Activated CD8-positive, alpha-beta memory T cell treated with anti-CD3 and anti-CD28 coated beads for 24 hours (primary cell): ENCODE results near the gene SERPINE1.
"Not testable (repeated sequence)": the region's sequence is repeated elsewhere in the genome, so short reads cannot be mapped to it uniquely, and the experiment has no call there.

Experiments used
- DNase-seq: peaks from one replicate; pipeline ENCODE4 v3.0.0-alpha.2; 2020

SERPINE1 gene

DNA sequence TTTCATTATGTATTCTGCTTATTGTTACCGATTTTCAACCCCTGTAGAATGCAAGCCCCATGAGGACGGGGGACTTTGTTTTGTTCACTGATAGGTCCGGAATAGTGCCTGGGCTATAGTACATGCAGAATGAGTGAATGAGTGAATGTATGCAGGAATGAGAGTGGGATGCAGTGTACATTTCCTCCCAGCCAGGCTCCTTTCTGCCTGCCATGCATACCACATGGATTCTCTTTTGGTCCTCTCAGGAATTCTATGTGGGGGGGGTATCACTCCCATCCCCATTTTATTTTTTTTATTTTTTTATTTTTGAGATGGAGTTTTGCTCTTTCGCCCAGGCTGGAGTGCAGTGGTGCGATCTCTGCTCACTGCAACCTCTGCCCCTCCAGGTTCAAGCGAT lies 24.9 kb upstream of the SERPINE1 start:
- no peak for DNase-seq

DNA sequence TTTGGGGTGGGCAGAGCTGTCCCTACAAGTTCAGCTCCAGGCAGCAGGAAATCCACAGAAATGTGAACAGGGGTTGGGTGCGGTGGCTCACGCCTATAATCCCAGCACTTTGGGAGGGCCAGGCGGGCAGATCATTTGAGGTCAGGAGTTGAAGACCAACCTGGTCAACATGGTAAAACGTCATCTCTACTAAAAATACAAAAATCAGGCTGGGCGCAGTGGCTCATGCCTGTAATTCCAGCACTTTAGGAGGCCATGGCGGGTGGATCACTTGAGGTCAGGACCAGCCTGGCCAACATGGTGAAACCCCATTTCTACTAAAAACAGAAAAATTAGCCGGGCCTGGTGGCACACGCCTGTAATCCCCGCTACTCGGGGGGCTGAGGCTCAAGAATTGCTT lies 23.2 kb upstream of the SERPINE1 start:
- DNase-seq = not testable (repeated sequence)

DNA sequence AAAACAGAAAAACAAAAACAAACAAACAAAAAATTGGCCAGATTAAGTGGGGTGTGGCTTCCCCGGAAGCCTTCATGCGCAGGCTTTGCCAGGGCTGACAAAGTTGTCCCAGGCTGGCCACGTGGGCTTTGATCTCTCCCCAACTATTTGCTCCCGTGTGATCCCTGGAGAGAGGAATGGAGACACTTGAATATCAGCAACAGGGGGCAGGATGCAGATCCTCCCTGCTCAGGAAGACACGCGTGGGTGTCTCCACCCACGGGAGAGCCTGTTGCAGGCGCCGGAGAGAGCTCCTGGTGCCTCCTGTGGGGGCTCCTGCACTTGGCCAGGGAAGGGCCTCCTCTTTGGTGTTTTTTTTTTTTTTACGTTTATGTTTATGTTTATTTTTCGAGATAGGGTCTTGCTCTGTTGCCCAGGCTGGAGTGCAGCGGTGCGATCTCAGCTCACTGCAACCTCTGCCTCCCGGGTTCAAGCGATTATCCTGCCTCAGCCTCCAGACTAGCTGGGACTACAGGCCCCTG lies 22.7 kb upstream of the SERPINE1 start:
- DNase-seq = no peak

DNA sequence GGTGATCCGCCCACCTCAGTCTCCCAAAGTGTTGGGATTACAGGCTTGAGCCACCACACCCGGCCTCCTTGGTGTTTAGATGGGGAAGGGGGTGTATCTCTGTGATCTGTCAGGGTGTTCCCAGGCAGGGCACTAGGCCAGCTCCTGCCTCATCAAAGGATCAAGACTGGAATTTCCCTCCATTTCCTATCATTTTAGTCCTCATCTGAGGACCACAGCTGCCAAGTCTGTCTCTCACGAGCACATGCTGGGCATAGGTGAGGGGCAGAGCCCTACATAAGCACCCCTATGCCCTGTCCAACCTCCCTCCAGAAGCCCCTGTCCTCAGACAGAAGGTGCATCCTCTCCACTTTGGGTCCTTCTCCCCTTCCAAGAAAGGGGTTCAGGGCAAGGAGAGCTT lies 22.1 kb upstream of the SERPINE1 start:
- no peak for DNase-seq

DNA sequence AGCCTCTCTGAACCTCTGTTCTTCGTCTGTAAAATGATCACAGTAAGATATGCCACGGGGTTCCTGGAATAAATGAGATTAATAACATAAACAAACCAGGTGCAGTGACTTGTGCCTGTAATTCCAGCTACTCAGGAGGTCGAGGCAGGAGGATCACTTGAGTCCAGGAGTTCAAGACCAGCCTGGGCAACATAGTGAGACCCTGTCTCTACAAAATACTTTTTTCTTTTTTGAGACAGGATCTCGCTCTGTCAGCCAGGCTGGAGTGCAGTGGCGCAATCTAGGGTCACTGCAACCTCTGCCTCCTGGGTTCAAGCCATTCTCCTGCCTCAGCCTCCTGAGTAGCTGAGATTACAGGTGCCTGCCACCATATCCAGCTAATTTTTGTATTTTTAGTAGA lies 21.7 kb upstream of the SERPINE1 start:
- not testable (repeated sequence) for DNase-seq

DNA sequence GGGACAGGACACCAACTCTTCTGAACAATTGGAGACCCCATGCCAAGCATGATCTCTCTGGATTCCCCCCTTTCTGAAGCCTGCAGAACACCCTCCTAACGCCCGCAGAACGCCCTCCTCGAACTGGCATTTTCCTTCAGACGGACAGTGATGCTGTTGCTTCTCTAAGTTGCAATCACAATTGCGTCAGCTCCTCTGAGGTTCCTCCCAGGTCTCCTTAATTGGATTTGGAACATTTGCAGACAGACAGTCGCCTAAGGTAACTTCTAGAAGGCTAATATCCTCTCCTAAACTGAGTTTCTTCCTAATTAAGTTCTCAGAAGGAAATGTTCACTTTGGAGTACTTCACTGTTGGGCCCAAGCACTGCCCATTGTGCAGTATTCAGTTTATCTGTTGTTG lies 20.5 kb upstream of the SERPINE1 start:
- DNase-seq = no peak

DNA sequence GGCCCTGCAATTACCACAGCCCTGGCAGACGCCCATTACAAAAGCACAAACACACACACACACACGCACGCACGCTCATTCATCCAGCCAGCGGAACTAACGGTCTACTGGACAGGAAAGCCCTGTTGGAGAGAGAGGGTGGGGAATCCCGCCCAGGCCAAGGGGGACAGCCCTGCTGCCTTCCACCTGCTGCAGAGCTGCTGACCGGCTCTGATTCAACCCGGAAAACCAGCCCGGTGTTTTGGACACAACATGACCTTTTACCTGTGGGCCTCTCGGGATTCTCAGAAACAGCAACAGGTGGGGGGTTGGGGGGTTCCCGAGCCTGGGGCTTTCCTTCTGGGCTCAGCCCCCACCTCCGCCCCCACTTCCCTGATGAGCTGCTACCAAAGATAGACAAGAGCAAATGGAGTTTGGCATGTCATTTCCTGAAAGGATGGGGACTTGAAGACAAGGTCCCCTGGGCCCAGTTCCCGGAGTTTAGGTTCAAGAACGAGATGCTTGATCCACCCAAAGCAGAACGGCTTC lies 18.5 kb upstream of the SERPINE1 start:
- DNase-seq = no peak

DNA sequence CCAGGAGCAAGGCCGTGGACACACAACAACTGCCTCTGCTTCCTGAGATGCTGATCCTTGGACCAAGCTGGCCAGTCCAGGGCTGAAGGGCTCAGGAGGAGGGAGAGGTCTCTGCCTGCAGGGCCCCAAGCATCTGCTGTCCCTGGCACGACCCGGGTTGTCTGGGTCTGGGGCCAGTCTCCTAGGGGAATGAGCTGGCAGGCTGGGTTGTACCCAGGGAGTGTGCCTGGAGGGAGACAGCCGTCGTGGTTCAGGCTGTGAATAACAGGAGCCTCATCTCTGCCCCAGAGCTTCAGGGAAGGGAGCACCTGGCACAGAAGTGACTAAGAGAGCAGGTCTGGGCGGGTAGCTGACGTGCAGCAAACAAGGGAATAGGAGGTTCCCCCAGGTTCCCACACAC lies 17.9 kb upstream of the SERPINE1 start:
- no peak for DNase-seq

DNA sequence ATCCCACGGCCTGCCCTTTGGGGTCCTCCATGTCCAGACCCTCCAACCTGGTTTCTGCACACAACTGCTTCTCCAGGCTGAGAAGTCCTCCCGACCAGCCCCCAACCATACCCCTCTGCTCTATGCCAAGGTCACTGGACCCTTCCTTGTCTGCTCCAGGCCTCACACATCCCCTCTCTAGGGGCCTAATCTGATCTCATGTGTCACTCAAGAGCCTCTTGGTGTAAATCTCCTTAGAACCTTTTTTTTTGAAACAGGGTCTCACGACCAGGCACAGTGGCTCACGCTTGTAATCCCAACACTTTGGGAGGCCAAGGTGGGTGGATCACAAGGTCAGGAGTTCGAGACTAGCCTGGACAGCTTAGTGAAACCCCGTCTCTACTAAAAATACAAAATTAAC lies 17.5 kb upstream of the SERPINE1 start:
- DNase-seq = no peak

DNA sequence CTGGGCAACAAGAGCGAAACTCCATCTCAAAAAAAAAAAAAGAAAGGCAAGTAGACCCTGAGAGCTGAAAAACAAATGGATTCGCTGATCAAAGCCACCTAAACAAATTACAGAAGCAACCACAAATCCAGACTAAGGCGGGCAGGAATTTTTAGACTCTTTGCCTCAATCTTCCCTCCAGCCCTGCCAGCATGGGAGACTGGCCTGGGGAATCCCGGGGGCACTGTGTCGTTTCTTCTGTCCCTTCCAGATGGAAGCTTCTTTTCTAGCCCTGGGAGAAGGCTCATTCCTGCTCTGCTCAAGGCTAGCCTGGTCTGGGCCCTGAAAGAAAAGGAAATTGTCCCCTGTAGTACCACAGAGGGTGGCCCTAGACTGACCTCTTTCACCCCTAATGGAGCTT lies 15.6 kb upstream of the SERPINE1 start:
- no peak for DNase-seq

DNA sequence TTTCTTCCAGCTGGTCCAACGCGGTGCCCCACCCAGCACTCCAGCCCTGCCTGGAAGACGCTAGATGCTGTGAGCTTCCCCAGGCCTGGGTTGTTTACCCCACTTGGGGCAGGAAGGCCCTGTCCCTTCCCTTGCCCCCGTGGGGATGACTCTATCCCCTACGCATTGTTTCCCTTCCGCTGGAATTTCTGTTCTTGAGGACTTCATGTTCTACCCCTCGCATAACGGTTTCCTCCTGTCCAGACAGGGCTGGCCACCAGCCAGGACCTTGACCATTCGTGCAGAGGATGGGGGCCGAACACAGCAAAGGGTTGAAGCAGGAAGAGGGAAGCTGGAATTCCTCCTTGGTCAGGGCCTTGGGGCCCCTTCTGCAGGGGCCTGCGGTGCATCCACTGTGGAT lies 14.7 kb upstream of the SERPINE1 start:
- no peak for DNase-seq

DNA sequence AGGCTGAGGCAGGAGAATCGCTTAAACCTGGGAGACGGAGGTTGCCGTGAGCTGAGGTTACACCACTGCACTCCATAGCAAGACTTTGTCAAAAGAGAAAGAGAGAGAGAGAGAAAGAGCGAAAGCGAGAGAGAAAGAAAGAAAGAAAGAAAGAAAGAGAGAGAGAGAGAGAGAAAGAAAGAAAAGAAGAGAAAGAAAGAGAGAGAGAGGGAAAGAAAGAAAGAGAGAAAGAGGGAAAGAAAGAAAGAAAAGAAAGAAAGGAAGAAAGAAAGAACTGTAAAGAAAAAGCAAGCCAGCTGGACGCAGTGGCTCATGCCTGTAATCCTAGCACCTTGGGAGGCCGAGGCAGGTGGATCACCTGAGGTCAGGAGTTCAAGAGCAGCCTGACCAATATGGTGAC lies 13.8 kb upstream of the SERPINE1 start:
- not testable (repeated sequence) for DNase-seq

DNA sequence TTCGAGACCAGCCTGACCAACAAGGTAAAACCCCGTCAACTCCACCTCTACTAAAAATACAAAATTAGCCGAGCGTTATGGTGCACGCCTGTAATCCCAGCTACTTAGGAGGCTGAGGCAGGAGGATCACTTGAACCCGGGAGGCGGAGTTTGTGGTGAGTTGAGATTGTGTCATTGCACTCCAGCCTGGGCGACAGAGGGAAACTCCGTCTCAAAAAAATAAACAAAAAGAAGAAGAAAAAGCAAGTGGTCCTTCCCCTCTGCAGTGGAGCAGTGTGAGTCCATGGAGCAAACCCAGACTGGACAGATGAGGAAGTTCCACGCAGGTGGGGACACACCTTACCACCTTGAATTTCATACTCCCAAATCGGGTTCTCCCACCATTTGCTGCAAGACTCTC lies 13.1 kb upstream of the SERPINE1 start:
- DNase-seq = no peak

DNA sequence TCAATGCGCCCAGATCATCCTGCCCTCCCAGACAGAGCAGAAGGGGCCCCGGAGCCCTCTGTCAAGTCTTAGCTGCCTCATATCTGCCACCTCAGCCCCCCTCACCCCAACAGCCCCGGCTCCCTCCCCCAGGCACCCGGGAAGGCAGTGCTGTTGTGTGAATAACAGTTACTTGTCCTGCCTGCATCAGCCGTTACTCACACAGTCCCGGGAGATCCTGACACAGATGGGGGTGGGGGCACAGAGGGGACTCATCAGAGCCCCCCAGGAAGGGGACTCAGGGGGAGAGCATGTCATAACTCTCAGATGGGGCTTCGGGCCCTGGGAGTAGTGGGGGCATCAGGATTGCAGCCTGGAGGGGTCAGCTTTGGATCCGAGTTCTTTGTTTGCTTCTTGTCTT lies 12.4 kb upstream of the SERPINE1 start:
- DNase-seq = no peak

DNA sequence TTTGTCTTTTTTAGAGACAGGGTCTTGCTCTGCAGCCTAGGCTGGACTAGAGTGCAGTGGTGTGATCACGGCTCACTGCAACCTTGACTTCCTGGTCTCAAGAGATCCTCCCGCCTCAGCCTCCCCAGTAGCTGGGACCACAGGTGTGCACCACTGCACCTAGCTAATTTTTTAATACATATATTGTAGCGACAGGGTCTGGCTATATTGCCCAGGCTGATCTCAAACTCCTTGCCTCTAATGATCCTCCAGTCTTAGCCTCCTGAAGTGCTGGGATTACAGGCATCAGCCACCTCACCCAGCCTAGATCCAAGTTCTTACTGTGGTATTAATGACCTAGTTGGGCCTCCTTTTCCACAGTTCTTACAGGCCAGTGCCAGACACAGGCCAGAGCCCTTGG lies 11.7 kb upstream of the SERPINE1 start:
- no peak for DNase-seq

DNA sequence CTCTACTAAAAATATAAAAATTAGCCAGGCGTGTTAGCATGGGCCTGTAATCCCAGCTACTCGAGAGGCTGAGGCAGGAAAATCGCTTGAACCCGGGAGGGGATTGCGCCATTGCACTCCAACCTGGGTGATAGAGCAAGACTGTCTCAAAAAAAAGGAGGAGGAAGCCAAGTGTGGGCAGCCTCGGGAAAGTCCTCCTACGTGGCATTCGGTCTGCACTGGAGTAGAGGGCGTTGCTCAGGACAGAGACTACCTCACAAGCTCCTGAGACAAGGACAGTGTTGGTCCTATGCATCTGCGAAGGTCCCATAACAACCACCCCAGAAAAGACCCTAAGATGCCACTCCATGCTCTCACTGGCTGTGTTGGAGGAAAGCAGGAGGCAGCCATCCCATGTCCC lies 10.0 kb upstream of the SERPINE1 start:
- DNase-seq = no peak

DNA sequence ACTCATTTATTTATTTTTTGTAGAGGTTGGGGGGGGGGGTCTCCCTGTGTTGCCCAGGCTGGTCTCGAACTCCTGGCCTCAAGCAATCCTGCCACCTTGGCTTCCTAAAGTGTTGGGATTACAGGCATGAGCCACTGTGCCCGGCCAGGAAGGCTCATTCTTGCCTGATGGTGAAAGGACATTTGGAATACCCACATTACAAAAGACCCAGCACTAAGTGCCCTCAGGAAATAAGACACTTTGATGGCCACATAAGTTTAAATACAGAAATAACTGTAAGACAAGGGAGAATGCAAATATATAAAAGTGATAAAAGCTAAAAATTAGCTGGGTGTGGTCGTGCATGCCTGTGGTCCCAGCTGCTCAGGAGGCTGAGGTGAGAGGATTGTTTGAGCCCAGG lies 8.0 kb upstream of the SERPINE1 start:
- DNase-seq = no peak

DNA sequence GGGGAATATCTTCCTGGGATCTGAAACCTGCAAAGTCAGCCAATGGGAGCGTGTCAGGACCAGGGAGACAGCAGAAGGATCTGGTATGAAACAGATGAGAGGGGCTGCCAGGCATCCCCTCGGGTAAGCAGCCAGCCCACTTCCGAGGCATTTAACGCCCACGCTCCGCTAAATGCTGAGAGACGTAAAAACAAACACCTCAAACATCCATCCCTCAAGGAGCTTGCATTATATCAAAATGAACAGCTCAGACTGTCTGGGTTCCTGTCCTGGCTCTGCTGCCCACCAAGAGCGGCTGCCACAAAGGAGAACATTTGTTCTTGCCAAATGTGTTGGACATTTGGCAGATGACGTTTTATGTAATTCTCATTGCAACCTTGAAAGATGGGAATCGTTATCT lies 7.0 kb upstream of the SERPINE1 start:
- no peak for DNase-seq

DNA sequence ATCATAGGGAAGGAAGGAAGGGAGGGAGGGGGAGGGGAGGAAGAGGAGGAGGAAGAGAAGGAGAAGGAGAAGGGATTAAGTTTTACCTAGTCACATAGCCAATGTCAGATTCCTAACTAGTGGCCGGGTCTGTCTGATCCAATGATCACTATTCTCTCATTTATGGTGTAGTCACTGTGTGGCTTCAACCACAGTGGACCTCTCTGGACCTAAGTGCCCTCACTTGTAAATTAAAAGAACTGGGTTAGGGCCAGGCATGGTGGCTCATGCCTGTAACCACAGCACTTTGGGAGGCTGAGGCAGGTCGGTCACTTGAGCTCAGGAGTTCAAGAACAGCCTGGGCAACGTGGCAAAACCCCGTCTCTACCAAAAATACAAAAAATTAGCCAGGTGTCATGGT lies 6.6 kb upstream of the SERPINE1 start:
- DNase-seq = no peak

DNA sequence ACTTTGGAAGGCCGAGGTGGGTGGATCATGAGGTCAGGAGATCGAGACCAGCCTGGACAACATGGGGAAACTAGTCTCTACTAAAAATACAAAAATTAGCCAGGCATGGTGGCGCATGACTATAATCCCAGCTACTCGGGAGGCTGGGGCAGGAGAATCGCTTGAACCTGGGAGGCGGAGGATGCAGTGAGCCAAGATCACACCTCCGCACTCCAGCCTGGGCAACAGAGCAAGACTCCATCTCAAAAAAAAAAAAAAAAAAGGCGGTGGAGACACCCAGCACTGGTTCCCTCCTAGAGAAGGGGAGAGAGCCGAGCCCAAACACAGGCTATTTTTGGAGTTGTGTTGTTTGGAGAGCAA lies 5.3 kb upstream of the SERPINE1 start:
- DNase-seq = not testable (repeated sequence)

DNA sequence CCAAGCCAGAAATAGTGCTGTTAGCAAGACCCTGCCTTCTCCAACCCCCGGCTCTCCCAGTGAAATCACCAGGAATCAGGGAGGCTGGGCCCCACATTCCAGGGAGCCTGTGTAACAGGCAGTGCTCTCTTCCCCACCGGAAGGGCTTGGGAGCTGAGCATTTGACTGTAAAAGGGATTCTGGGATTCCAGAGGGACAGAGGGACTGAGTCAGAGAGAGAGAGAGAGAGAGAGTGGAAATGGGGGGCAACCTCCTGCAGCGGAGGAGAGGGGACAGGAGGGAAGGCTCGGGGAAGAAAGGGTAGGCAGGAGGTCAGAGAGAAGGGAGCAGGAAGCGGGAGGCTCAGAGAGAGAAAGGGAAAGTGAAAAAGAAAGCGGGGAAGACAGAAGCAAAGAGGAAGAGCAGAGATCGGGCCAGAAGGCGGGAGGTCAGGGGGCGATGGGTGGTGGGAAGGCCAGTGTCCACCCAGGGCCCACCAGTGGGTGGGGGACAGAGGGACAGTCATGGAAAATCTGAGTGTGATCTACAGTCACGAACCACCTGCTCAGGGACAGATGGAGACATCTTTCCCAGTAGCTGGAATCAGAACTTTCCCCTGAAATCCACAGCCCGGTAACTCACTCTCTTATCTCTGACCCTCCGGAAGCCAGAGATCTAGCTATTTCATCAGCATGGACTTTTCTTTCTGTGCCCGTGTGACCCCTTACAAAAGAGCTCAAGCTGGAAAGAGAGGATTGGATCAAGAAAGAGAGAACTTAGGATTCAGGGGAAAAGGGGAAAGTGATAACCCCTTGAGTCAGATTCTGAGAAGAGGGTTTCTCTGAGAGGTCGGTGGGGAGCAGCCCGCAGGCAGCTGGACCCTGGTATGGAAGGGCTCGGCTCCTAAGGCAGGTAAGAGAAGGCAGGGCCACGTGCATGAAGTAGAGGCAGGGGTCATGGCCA lies 4.6 kb upstream of the SERPINE1 start:
- no peak for DNase-seq

DNA sequence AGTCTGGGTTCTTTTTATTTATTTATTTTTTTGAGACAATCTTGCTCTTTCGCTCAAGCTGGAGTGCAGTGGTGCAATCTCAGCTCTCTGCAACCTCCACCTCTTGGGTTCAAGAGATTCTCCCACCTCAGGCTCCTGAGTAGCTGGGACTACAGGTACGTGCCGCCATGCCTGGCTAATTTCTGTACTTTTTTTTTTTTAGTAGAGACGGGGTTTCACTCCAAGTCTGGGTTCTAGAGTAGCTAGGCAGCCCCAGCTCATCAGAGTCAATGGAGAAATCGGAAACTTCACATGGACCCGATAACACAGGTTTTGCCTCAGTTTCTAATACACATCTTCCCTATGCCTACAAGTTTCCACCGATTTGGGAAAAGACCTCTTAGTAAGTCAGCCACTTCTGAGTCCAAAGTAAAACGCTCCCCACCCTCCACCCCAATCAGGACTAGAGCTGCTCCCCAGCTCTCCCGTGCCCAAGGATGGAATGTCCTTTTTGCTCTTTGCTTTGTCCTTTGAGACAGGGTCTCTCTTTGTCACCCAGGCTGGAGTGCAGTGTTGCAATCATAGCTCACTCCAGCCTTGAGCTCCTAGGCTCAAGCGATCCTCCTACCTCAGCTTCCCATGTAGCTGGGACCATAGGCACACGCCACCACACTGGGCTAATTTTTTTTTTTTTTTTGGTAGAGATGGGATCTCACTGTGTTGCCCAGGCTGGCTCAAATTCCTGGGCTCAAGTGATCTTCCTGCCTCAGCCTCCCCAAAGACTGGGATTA lies 3.8 kb upstream of the SERPINE1 start:
- DNase-seq = no peak

DNA sequence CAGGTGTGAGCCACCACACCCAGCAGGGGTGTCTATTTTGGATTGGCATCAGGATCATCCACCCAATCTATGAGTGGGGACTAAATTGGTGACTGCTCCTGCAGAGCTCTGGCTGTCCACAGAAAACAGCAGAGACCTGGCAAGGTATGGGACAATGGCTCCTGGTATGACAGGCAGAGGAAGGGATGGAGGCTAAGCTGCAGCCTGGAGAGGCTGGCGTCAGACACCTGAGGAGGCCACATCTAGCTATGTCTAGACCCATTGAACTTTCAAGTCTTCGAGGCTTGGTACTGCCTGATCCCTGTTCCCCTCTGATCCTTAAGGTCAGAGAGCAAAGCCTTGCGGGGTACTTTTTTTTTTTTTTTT lies 3.2 kb upstream of the SERPINE1 start:
- no peak for DNase-seq
